K562 (cell line): ENCODE results near the gene FAM50A. TPM values are rescaled to one million over a fixed set of nuclear protein-coding genes. Genes with fewer than 3 reads are reported as not detected.

Experiments
- CREBBP ChIP-seq: IDR thresholded peaks from one replicate; pipeline ENCODE4 v1.6.1; 2012; ENCODE audit warnings: low read depth, mild to moderate bottlenecking, control low read depth, inconsistent platforms, low read length
- ETS2 ChIP-seq: IDR thresholded peaks from 2 replicates; pipeline ENCODE4 v1.6.1; 2016; ENCODE audit warnings: borderline replicate concordance, missing genetic modification characterization, mild to moderate bottlenecking, moderate library complexity, missing compliant biosample characterization; ENCODE audit not compliant: poor library complexity, severe bottlenecking
- HMG20A ChIP-seq: fragments of 450-650 bp; formaldehyde crosslinking; conservative IDR thresholded peaks from 2 replicates; pipeline ENCODE4 v1.4.0; 2020; ENCODE audit warnings: mild to moderate bottlenecking, mixed read lengths
- JUNB ChIP-seq: fragments of 450-650 bp; formaldehyde crosslinking; conservative IDR thresholded peaks from 2 replicates; pipeline ENCODE4 v1.4.0; 2020; ENCODE audit warnings: mild to moderate bottlenecking
- JUND ChIP-seq, 2 experiments: IDR thresholded peaks; 2 replicates in 1 of 2; 3 replicates in 1 of 2; pipeline ENCODE4 v1.6.1; 2011; ENCODE audit warnings: borderline replicate concordance in 2 of 2, low read depth in 2 of 2, low read length in 2 of 2, improper control_type of control experiment in 1 of 2, missing biosample characterization in 1 of 2, missing genetic modification characterization in 1 of 2, missing genetic modification reagents in 1 of 2
- KLF10 ChIP-seq: fragments of 250-450 bp; sonication (Bioruptor Pico); IDR thresholded peaks from 2 replicates; pipeline ENCODE4 v1.6.1; 2021; ENCODE audit warnings: matching md5 sums
- NR2C1 ChIP-seq, 2 experiments: fragments of 450-650 bp; IDR thresholded peaks; 2 replicates each; pipeline ENCODE4 v1.6.1; 2017; ENCODE audit warnings: mild to moderate bottlenecking in 2 of 2, antibody characterized with exemption in 1 of 2, inconsistent platforms in 1 of 2, missing compliant biosample characterization in 1 of 2, missing genetic modification characterization in 1 of 2
- POLR2AphosphoS5 ChIP-seq: IDR thresholded peaks from 2 replicates; pipeline ENCODE4 v1.6.1; 2011; ENCODE audit warnings: mild to moderate bottlenecking, low read depth, low read length, moderate library complexity; ENCODE audit not compliant: control insufficient read depth, insufficient read depth
- PRPF4 ChIP-seq: fragments of 200-400 bp; formaldehyde crosslinking; IDR thresholded peaks from one replicate; pipeline ENCODE4 v1.6.1; 2017; ENCODE audit warnings: low read length, low read depth, mild to moderate bottlenecking; ENCODE audit not compliant: insufficient read depth, poor library complexity, severe bottlenecking
- PURB ChIP-seq: sonication (generic); formaldehyde crosslinking; IDR thresholded peaks from 2 replicates; pipeline ENCODE4 v1.9.0; 2021; ENCODE audit warnings: low read depth, mild to moderate bottlenecking, missing genetic modification reagents
- RAD51 ChIP-seq: fragments of 450-650 bp; IDR thresholded peaks from 2 replicates; pipeline ENCODE4 v1.7.1; 2016; ENCODE audit warnings: low read depth, mild to moderate bottlenecking, borderline replicate concordance
- RCOR1 ChIP-seq, 2 experiments: IDR thresholded peaks; 2 replicates each; pipeline ENCODE4 v1.6.1; 2012; ENCODE audit warnings: low read depth in 2 of 2, low read length in 2 of 2, borderline replicate concordance in 1 of 2, improper control_type of control experiment in 1 of 2
- SP2 ChIP-seq: IDR thresholded peaks from 2 replicates; pipeline ENCODE4 v1.6.1; 2011; ENCODE audit warnings: mild to moderate bottlenecking, low read depth, low read length, moderate library complexity; ENCODE audit not compliant: poor library complexity, severe bottlenecking; ENCODE audit errors: extremely low read depth
- TRIM28 ChIP-seq: fragments of 450-650 bp; IDR thresholded peaks from 2 replicates; pipeline ENCODE4 v1.6.1; 2017
- ZNF239 ChIP-seq: fragments of 250-450 bp; sonication (Bioruptor Pico); IDR thresholded peaks from 2 replicates; pipeline ENCODE4 v1.4.0; 2020; ENCODE audit warnings: mild to moderate bottlenecking
- polyA plus RNA-seq, 8 experiments: library from polyadenylated mRNA; depleted of rRNA in 4 of 8; stranded (reverse) in 5 of 8; unstranded in 3 of 8; fragments of >200 nt; fragmentation: Nextera tagmentation in 2 of 8; fragmentation: Illumina TruSeq in 1 of 8; extraction: Ambion mirVana in 2 of 8; extraction: Trizol in 1 of 8; gene quantifications; 2 replicates each; pipeline versions ENCODE4 v1.2.1 to v1.2.3, GENCODE V29; 2011 to 2014; ENCODE audit warnings: inconsistent platforms in 1 of 8, missing spikeins in 1 of 8
- total RNA-seq, 7 experiments: library from RNA; depleted of rRNA in 6 of 7; stranded (reverse); fragments of >200 nt in 6 of 7; fragmentation: Illumina TruSeq in 2 of 7; extraction: Trizol in 2 of 7; gene quantifications; 2 replicates each; pipeline versions ENCODE4 v1.2.1 to v1.2.3, GENCODE V29; 2011 to 2021; ENCODE audit warnings: low replicate concordance in 1 of 7
- TF ChIP-seq, protein P1 (sequence below): sonication (generic); formaldehyde crosslinking; IDR thresholded peaks from 2 replicates; pipeline ENCODE4 v1.8.0; 2023; ENCODE audit warnings: mild to moderate bottlenecking, missing genetic modification reagents
- TF ChIP-seq, protein P2 (sequence below), 2 experiments: fragments of 450-650 bp in 1 of 2; sonication (generic) in 1 of 2; formaldehyde crosslinking in 1 of 2; IDR thresholded peaks in 1 of 2; conservative IDR thresholded peaks in 1 of 2; 2 replicates each; pipeline versions ENCODE4 v1.6.1 to v1.8.1; 2016 to 2023; ENCODE audit warnings: mild to moderate bottlenecking in 2 of 2, moderate library complexity in 2 of 2, inconsistent platforms in 1 of 2, missing genetic modification reagents in 1 of 2
- TF ChIP-seq, protein P3 (sequence below): fragments of 450-650 bp; IDR thresholded peaks from 2 replicates; pipeline ENCODE4 v1.6.1; 2014; ENCODE audit warnings: low read depth, mild to moderate bottlenecking, moderate library complexity, borderline replicate concordance
- TF ChIP-seq, protein P4 (sequence below): fragments of 250-450 bp; sonication (Bioruptor Pico); IDR thresholded peaks from 2 replicates; pipeline ENCODE4 v1.4.0; 2020; ENCODE audit warnings: mild to moderate bottlenecking, moderate library complexity

The FAM50A gene
- total and polyA plus RNA-seq, 9 of the 15 experiments (the other 6 are each of a cell fraction or from before 2014, with no cell fraction given) = 4.4 to 114 (median 67.3) TPM

DNA sequence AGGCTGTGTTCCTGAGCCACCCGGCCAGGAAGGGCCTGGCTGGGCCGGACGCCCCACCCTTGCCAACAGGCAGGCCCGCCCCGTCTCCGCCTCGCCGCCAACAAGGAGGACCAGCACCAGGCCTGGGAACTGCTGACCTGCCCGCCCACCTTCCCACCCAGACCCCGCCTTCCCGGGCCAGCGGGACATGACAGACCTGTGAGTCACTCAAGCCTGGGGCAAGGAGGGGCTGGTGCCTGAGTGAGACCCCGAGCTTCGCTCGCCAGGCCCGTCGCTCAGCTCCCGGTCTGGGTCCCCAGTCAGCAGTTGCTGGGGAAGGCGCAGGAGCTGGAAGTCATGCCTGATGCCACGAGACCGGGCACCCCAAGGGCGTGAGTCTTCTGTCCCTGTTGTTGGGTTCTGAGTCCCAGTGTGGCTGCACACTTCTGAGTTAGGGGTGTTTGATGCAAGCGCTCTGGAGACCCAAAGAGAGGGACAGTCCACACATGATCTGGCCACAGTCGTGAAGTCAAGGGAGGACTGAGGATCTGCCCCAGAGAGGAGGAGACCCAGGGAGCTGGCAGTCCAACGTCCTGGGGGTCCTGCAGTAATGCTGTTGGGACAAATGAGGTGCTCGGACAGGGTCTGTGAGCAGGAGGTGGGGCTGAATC, 34.6 kb upstream of the FAM50A start, which contains the start of gene DNASE1L1 (continued):
- no peak for TF ChIP-seq PRPF4
- TF ChIP-seq, protein P1, sequence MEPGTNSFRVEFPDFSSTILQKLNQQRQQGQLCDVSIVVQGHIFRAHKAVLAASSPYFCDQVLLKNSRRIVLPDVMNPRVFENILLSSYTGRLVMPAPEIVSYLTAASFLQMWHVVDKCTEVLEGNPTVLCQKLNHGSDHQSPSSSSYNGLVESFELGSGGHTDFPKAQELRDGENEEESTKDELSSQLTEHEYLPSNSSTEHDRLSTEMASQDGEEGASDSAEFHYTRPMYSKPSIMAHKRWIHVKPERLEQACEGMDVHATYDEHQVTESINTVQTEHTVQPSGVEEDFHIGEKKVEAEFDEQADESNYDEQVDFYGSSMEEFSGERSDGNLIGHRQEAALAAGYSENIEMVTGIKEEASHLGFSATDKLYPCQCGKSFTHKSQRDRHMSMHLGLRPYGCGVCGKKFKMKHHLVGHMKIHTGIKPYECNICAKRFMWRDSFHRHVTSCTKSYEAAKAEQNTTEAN = no peak
- TF ChIP-seq SP2 = no peak
- TF ChIP-seq TRIM28 = no peak
- no peak for TF ChIP-seq HMG20A
- TF ChIP-seq, protein P2, sequence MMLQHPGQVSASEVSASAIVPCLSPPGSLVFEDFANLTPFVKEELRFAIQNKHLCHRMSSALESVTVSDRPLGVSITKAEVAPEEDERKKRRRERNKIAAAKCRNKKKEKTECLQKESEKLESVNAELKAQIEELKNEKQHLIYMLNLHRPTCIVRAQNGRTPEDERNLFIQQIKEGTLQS (IDR thresholded peaks at IDR 0.05) = peak; percentile 83
- TF ChIP-seq, protein P2 (CRISPR knock-in tag; conservative IDR thresholded peaks at IDR 0.05) = no peak
- TF ChIP-seq POLR2AphosphoS5 = no peak
- no peak for TF ChIP-seq ZNF239 (CRISPR knock-in tag)
- 0 out of 2 replicates have a peak, but pooled peaks have one; percentile 23 for TF ChIP-seq JUNB
- TF ChIP-seq KLF10 (CRISPR knock-in tag) = no peak
- TF ChIP-seq CREBBP = no peak
- no peak for TF ChIP-seq PURB
- TF ChIP-seq, protein P3, sequence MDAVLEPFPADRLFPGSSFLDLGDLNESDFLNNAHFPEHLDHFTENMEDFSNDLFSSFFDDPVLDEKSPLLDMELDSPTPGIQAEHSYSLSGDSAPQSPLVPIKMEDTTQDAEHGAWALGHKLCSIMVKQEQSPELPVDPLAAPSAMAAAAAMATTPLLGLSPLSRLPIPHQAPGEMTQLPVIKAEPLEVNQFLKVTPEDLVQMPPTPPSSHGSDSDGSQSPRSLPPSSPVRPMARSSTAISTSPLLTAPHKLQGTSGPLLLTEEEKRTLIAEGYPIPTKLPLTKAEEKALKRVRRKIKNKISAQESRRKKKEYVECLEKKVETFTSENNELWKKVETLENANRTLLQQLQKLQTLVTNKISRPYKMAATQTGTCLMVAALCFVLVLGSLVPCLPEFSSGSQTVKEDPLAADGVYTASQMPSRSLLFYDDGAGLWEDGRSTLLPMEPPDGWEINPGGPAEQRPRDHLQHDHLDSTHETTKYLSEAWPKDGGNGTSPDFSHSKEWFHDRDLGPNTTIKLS = no peak
- TF ChIP-seq ETS2 (tag) = no peak
- TF ChIP-seq NR2C1 (IDR thresholded peaks at IDR 0.05) = no peak
- no peak for TF ChIP-seq NR2C1 (tag; IDR thresholded peaks at IDR 0.05)
- TF ChIP-seq JUND (IDR thresholded peaks at IDR 0.05; ENCODE audit: borderline replicate concordance, low read depth, low read length) = peak; percentile 86
- TF ChIP-seq JUND (tag; IDR thresholded peaks at IDR 0.05; ENCODE audit: borderline replicate concordance, low read depth, low read length) = peak; percentile 57; the same call in 2 of the 3 replicates
- no peak for TF ChIP-seq RAD51
- TF ChIP-seq, protein P4, sequence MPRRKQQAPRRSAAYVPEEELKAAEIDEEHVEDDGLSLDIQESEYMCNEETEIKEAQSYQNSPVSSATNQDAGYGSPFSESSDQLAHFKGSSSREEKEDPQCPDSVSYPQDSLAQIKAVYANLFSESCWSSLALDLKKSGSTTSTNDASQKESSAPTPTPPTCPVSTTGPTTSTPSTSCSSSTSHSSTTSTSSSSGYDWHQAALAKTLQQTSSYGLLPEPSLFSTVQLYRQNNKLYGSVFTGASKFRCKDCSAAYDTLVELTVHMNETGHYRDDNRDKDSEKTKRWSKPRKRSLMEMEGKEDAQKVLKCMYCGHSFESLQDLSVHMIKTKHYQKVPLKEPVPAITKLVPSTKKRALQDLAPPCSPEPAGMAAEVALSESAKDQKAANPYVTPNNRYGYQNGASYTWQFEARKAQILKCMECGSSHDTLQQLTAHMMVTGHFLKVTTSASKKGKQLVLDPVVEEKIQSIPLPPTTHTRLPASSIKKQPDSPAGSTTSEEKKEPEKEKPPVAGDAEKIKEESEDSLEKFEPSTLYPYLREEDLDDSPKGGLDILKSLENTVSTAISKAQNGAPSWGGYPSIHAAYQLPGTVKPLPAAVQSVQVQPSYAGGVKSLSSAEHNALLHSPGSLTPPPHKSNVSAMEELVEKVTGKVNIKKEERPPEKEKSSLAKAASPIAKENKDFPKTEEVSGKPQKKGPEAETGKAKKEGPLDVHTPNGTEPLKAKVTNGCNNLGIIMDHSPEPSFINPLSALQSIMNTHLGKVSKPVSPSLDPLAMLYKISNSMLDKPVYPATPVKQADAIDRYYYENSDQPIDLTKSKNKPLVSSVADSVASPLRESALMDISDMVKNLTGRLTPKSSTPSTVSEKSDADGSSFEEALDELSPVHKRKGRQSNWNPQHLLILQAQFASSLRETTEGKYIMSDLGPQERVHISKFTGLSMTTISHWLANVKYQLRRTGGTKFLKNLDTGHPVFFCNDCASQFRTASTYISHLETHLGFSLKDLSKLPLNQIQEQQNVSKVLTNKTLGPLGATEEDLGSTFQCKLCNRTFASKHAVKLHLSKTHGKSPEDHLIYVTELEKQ (CRISPR knock-in tag) = no peak
- no peak for TF ChIP-seq RCOR1 (IDR thresholded peaks at IDR 0.05; ENCODE audit: borderline replicate concordance in 1 of 2, low read depth in 2 of 2, low read length in 2 of 2)
